ELR (cell line): ENCODE data around the gene NELFA.
A peak's percentile ranks its signal among the peaks of the same experiment; 100 is the strongest.

Experiments
- DNase-seq: peaks from one replicate; pipeline ENCODE4 v3.0.0-alpha.2; 2015; ENCODE audit warnings: low read depth

NELFA gene

DNA sequence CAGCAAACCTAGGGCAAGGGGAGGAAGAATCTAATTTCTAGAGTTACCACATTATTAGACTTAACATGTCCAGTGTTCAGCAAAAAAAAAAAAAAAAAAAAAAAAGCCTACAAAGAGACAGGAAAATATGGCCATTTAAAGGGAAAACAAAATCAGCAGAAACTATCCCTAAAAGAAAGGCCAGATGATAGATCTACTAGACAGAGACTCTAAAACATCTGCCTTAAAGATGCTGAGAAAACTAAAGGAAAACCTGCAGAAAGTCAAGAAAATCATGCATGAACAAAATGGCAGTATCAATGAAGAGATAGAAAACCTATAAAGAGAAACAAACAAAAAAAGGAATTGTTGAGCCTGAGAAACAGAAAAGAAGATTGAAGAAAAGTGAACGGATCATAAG, 43.8 kb downstream of the NELFA start:
- no peak for DNase-seq

GRCh38 chr4:1964443-1964842, 44.3 kb downstream of the NELFA start:
- no peak for DNase-seq

DNA sequence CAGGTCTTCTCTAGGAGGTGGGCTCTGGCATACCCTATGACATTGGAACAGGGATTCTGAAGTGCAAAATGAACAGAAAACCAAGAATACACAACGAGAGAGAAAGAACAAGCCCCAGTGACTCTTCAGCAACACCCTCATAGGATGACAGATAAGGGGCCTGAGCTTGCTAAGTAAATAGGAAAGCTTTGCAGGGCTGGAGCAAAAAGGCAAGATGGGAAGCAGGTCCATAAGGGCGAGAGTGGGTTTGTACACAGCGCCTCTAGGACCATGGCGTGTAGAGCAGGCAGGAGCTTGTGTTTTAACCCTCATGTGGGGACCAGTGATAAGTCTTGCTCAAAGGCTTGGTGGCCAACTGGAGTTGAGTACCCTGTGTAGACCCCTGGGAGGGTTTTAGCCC, 45.8 kb downstream of the NELFA start:
- no peak for DNase-seq

GRCh38 chr4:1961563-1961962, 47.2 kb downstream of the NELFA start:
- no peak for DNase-seq

DNA sequence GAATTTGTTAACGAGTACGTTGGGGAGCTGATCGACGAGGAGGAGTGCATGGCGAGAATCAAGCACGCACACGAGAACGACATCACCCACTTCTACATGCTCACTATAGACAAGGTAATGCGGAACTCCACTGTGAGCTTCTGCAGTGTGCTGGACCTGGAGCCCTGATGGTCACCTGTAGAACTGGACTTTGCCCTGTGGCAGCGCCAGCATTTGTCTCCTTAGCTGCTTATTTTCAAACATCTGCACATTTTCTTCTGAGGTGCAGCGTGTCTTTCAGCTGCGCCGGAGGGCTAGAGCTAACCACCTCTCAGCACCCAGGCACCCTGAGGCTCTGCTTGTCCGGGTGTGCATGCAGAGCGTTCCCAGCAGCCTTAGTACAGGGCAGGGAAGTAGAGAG, 47.7 kb downstream of the NELFA start:
- no peak for DNase-seq

DNA sequence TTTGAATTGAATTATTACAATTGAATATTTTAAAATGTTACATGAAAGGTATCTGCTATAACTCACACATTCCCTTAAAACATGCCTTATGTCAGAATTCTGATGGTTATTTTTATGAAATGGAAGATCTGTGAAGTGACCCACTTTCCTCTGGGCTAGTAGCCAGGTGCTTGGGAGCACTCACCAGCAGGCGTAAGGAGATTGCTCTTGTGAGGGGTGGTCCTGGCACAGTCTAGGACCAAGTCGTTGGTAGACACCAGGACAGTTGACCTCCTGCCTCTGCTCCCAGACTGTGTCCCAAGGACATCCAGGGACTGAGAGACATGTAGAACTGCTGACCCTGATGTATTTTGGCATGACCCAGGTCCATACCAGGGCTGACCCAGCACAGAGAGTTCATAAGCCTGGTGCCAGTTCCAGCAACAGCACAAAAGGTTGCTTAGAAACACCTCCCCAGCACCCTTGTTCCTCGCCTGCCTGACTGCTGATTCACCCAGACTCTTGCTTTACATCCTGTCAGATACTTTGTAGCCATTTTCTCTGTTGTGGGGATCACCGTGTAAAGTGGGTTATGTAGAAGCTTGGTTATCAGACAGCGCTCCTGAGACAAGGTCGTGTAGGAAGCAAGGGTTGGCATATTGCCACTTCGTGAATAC, 48.5 kb downstream of the NELFA start:
- peak; percentile 25 for DNase-seq

DNA sequence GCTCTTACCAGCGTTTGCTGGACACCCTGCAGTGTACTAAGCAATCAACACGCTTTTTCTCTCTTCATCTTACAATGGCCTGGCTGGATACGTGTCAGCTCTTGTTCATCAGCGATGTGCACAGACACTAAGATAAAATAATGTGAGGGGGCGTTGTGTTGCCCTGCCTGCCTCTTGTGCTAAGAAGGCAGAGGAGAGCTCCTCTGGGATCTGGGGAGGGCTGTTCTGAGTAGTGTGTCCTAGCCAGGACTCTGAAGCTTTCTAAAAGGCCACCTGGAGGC, 49.7 kb downstream of the NELFA start:
- no peak for DNase-seq

GRCh38 chr4:1958276-1959103, 50.3 kb downstream of the NELFA start:
- DNase-seq, result no peak

DNA sequence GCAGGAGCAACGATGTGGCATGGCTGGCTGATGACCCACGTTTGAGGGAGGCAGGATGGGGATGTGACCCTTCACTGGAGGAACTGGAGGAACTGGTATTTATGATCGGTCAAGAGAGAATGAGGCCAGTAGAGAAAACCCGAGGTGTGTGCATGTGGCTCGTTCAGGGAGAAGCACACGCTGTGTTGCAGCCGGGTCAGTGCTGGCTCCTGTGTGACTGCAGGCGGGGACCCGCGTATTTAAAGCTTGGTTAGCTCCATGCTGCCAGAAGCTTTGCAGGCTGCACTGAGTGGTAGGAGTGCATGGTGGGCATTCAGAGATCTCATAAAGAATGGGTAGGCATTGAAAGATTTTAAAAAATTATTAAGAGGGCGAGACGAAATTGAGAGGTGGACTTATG, 52.1 kb downstream of the NELFA start:
- DNase-seq, result no peak

DNA sequence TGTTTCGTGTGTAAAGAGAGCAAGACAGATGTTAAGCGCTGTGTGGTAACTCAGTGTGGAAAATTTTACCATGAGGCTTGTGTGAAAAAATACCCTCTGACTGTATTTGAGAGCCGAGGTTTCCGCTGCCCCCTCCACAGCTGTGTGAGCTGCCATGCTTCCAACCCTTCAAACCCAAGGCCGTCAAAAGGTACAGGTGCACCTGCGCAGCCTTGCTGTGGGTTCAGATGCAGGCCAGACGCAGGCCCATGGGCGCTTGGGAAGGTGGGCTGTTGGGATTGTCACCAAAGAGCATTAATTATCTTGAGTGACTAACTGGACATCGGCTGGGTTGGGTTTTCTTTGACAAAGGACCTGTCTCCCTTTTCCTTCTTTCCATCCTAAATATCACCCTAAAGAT, 55.4 kb downstream of the NELFA start:
- DNase-seq, result no peak

GRCh38 chr4:1952719-1953118, 56.1 kb downstream of the NELFA start:
- no peak for DNase-seq

- no peak for DNase-seq
Measured at GRCh38 chr4:1952058-1952700, 56.6 kb downstream of the NELFA start.

DNA sequence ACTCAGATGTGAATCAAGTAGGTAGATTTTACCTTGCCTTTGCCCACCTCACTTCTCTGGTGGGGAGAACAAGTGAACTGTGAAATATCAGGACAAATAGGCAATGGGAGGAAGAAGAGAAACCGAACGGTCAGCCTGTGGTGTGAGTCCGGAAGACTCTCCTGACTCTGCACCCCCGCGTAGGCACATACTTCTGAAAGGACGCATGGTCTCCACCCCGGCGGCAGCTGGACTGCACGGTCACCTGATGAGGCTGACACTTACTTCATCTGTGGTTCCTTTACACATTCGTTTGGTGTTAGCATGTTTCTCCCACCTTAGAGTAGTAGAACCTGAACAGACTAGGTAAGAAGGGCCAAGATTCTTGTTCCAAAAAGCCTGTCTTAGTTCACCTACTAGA, 58.4 kb downstream of the NELFA start:
- DNase-seq, result no peak

DNA sequence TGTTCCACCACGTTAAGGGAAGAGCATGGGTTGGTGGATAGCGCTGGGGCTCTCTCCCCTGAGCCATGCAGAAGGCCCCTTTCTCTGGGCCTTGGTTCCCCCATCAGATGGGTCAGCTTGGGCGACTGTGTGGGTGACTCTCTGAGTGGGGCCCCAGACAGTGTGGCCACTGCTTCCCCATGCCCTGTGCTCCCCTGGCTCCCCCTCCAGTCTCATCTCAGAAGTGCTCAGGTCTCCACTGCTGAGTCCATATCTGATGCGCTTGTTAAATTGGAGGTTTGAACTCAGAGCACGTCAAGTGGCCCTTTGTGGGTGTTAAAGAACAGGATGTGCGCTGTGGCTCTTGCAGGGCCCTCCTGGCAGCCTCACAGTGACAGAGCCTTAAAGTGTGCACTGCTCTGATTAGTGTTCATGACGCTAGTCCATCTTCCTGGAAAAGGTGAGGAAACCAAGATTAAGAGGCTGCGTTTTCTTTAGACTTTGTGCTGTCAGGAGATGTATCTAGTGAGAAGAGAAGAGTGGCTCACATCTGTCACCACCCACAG, 59.8 kb downstream of the NELFA start:
- no peak for DNase-seq

GRCh38 chr4:1948232-1948631, 60.5 kb downstream of the NELFA start:
- no peak for DNase-seq

DNA sequence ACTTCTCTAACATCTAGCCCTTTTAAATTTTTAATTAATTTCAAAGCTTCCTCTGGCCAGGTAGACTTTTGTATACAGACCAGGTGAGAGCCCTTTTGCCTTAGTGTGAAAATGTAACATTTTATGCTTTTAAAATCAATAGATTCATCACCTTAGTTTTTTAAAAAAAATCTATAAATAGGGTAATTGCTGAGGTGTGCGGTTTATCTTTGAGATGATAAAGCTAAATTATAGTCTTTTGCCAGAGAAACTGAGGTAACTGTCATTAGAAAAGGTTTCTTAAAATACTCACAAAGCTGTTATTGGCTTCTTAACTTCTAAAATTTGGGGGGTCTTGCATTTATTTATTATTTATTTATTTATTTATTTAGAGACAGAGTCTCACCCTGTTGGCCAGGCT, 62.9 kb downstream of the NELFA start:
- no peak for DNase-seq

DNA sequence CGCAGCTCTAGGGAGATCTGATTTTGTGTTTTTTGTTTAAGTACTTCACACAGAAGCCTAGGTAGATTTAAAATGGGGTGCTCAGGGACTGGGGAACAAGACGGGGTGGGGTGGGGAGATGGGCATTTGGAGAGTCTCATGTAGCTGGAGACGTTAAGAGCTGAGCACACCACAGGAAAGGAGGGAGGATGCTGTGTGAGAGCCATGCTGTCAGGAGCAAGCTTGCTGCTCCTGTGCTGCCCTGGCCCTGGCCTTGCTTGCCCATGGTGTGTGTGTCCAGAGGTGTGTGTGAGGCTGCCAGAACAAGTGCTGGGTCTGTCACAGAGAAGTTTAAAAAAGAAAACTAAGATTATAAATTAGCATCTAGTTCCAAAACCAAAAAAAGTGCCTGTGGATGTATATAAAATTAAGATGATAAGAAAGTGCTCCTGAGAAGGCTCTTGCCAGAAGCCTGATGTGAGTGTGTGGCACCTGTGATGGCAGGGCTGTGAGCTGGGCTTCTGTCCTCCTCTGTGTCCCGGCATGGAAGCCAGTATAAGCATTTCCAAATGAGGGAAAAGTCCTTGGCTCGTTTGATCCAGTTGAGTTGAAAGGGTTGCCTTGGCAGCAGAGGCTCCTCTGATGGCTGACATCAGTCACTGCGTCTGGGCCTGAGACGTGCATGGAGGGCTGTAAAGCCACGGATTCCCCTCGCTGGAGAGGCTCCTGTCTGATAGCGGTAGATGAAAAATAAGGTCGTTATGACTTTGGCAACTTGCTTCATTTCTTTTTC, 63.5 kb downstream of the NELFA start:
- no peak for DNase-seq

GRCh38 chr4:1943928-1944327, 64.8 kb downstream of the NELFA start:
- no peak for DNase-seq

- DNase-seq, result no peak
Measured at GRCh38 chr4:1940566-1940965, 68.2 kb downstream of the NELFA start.

DNA sequence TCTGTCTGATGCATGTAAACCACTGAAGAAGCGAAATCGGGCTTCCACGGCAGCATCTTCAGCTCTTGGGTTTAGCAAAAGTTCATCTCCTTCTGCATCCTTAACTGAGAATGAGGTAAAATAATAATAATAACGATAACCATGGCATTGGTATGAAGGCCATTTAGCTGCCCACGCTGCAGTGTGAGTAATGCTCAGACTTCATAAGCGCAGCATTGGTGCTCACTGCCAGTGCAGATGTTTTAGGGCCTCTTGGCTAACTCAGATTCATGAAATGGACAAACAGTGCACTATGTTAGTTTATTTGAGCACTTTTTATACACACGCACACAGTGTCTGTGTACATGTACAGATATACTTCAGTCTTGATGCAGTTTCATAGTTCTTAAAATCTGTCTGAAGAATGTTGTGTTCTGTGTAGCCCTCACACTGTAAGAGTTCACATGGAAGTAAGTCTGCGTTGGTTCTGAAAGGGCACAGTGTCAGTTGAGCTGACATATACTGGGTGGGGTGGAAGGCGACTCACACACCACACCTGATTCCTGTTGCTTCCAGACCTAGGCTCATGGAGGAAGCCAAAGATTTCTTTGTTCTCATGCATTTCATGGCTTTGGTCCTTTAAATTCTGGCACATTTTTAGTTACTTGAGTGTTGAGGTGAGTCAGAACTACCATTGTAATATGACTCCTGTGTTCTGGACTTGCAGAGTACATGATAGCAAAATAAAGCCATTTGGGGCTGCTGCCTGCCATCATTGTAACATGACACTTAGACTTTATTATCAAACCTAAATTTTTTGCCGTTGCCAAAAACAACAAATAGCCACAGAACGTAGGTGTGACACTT, 68.9 kb downstream of the NELFA start:
- DNase-seq, result peak; percentile 82

GRCh38 chr4:1938027-1938426, 70.7 kb downstream of the NELFA start:
- no peak for DNase-seq

DNA sequence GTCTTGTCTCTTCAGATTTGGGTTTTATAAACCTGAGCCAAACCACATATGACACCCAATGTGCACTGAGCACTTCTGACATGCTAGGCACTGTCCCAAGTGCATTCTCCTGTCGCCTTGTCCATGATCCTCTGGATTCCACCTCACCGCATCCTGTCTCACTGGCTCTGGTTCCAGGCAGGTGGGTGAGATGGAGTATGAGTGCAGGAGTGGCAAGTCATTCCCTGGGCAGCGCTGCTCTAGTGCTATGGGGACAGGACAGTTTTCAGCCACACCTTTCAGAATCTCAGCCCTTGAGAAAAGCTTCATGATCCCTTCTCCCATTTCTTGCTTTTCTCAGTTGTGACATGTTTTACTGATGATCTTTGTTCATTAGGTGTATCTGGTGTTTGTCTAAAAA, 71.2 kb downstream of the NELFA start:
- no peak for DNase-seq
